ENCODE measurements around the gene GSTP1. TPM values are rescaled to one million over a fixed set of nuclear protein-coding genes. Genes with fewer than 3 reads are reported as not detected.
A peak's percentile ranks its signal among the peaks of the same experiment; 100 is the strongest.

Gene GSTP1
- total and polyA plus RNA-seq, 2 experiments from 2014 or later: 1,040 to 1,982 TPM

DNA sequence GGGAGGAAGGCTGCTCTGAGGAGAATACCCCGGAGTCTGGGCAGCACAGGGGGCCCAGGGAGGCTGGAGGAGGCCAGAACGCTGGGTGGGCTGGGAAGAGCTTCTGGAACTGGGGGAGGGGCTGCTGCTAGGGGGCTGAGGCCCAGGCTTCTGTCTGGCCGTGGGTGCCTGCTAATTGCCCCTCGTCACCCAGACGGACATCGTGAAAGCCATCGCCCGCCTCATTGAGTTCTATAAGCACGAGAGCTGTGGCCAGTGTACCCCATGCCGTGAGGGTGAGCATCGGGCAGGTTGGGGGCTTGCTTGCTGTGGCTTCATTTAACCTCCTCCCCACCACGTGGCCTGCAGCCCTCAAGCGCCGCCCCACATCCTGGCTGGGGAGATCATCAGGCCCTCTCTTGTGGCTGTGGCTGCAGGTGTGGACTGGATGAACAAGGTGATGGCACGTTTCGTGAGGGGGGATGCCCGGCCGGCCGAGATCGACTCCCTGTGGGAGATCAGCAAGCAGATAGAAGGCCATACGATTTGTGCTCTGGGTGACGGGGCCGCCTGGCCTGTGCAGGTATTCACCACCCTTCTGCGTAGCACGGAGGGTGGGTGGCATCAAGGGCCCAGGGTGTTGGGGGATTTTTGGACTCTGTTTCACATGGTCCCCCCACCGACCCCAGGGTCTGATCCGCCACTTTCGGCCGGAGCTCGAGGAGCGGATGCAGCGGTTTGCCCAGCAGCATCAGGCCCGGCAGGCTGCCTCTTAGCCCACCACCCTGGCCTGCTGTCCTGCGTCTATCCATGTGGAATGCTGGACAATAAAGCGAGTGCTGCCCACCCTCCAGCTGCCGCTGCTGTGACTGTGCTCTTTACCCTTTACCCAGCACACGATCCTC is 28.3 kb downstream of the GSTP1 start:
- H3K27ac ChIP-seq: no peak overlapping the region
- no peak overlapping the region for H2AFZ ChIP-seq
- H3K4me2 ChIP-seq: no peak overlapping the region
- H3K79me2 ChIP-seq: peaks cover 17% of the 10 kb centered on the region
- H4K20me1 ChIP-seq (ENCODE audit: insufficient read depth, poor library complexity, severe bottlenecking): no peaks in the 10 kb centered on the region
- no peaks in the 10 kb centered on the region for H3K27me3 ChIP-seq
- H3K4me3 ChIP-seq: no peak overlapping the region
- no peak for DNase-seq (ENCODE audit: low spot score)
- WGBS (ENCODE audit: low lambda C conversion rate, missing lambda C conversion rate): 98% methylated on average over 30 of the region's 37 CpGs
- no peak for TF ChIP-seq EZH2 (IDR thresholded peaks at IDR 0.05; ENCODE audit: borderline replicate concordance)
- TF ChIP-seq CTCF (IDR thresholded peaks at IDR 0.05; ENCODE audit: poor library complexity): no peak
- no peak for TF ChIP-seq EZH2phosphoT487 (IDR thresholded peaks at IDR 0.05; ENCODE audit: low read depth, severe bottlenecking, unreplicated experiment)
- peaks cover 5% of the 10 kb centered on the region for H3K4me1 ChIP-seq (ENCODE audit: insufficient read depth)
- no peaks in the 10 kb centered on the region for H3K36me3 ChIP-seq (replicated peaks; ENCODE audit: insufficient read depth, low read depth)
- H3K9me3 ChIP-seq (ENCODE audit: low read depth): no peaks in the 10 kb centered on the region
- no peaks in the 10 kb centered on the region for H3K9me2 ChIP-seq (replicated peaks; ENCODE audit: insufficient read depth)

DNA sequence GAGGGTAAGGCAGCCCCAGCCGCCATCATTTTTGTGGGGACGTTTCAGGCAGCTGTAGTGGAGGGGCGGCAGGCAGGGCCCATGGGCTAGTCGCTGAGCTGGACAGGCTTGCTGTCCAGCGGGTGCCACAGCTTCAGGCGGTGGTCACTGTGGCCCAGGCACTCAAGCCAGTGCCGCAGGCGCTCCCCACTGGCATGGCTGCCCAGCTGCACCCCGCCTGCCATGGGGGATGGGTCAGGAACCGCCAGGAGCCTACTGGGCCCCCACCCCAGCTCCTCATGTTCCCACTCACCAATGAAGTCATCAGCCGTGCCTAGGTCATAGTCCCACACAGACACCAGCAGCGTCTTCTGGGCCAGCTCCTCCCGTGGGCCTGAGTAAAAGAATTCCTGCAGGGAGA is 29.1 kb downstream of the GSTP1 start:
- Histone ChIP-seq H3K4me1 (ENCODE audit: insufficient read depth) (peaks cover 1% of the 10 kb centered on the region), H2AFZ (no peak overlapping the region), H3K79me2 (peaks cover 9% of the 10 kb centered on the region), H3K9me2 (replicated peaks; ENCODE audit: insufficient read depth) (no peaks in the 10 kb centered on the region), H3K27ac (no peak overlapping the region), H3K4me2 (no peak overlapping the region), H3K9me3 (ENCODE audit: low read depth) (no peaks in the 10 kb centered on the region), H3K36me3 (replicated peaks; ENCODE audit: insufficient read depth, low read depth) (no peaks in the 10 kb centered on the region), H4K20me1 (ENCODE audit: insufficient read depth, poor library complexity, severe bottlenecking) (no peaks in the 10 kb centered on the region), H3K27me3 (no peaks in the 10 kb centered on the region), H3K4me3 (no peak overlapping the region)
- TF ChIP-seq CTCF (IDR thresholded peaks at IDR 0.05; ENCODE audit: poor library complexity) (no peak), EZH2phosphoT487 (IDR thresholded peaks at IDR 0.05; ENCODE audit: low read depth, severe bottlenecking, unreplicated experiment) (no peak), EZH2 (IDR thresholded peaks at IDR 0.05; ENCODE audit: borderline replicate concordance) (no peak)
- no peak for DNase-seq (ENCODE audit: low spot score)
- 94% methylated on average over 13 of the region's 13 CpGs for WGBS (ENCODE audit: low lambda C conversion rate, missing lambda C conversion rate)

DNA sequence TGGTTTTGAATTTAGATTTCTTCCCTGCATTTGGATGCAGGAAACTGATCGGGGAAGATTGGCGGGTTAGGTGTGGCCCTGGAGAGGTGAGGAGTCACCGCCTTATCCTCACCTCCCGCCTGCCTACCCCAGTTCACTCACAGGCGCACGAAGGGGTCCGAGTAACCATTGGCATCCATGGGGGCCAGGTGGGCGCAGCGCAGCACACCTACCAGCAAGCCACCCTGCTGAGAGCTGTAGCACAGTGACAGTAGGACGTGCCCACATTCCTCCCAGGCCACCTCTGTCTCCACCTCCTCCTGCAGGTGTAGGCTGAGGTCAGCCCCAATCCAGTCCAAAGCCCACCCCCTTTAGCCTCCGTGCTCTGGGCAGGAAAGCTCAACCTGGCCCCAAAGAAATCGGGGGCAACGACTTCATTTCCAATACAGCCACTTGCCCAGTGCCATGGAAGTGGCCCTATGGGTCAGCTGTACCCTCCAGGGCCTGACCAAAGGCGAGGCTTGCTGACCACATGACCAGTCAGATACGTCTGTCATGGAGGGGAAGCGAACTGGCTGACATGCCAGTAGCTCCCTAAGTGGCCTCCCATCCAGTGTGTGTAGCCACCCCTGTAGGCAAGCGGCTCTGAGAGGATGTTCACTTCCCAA is 29.8 kb downstream of the GSTP1 start:
- WGBS (ENCODE audit: low lambda C conversion rate, missing lambda C conversion rate): 94% methylated on average over 17 of the region's 17 CpGs
- Histone ChIP-seq H3K27me3 (no peaks in the 10 kb centered on the region), H3K9me3 (ENCODE audit: low read depth) (no peaks in the 10 kb centered on the region), H3K4me2 (peak overlapping the region; percentile 70), H3K36me3 (replicated peaks; ENCODE audit: insufficient read depth, low read depth) (no peaks in the 10 kb centered on the region), H3K27ac (peak overlapping the region; percentile 42), H3K79me2 (peaks cover 4% of the 10 kb centered on the region), H3K4me3 (no peak overlapping the region), H4K20me1 (ENCODE audit: insufficient read depth, poor library complexity, severe bottlenecking) (no peaks in the 10 kb centered on the region), H2AFZ (no peak overlapping the region), H3K9me2 (replicated peaks; ENCODE audit: insufficient read depth) (no peaks in the 10 kb centered on the region), H3K4me1 (ENCODE audit: insufficient read depth) (no peaks in the 10 kb centered on the region)
- TF ChIP-seq EZH2phosphoT487 (IDR thresholded peaks at IDR 0.05; ENCODE audit: low read depth, severe bottlenecking, unreplicated experiment) (no peak), EZH2 (IDR thresholded peaks at IDR 0.05; ENCODE audit: borderline replicate concordance) (no peak), CTCF (IDR thresholded peaks at IDR 0.05; ENCODE audit: poor library complexity) (no peak)
- no peak for DNase-seq (ENCODE audit: low spot score)
